Activated naive CD4-positive, alpha-beta T cell treated with anti-CD3 and anti-CD28 coated beads for 36 hours (primary cell): ENCODE measurements around the gene UBE2L3. TPM values are rescaled to one million over a fixed set of nuclear protein-coding genes. Genes with fewer than 3 reads are reported as not detected.

Experiments
- microRNA-seq: library from miRNA; unstranded; fragments of <30 nt; microRNA quantifications from one replicate; pipeline ENCODE4 v1.2.0, GENCODE V29; 2022; ENCODE audit warnings: borderline microRNAs expressed, borderline replicate concordance
- total RNA-seq, 2 experiments: library from RNA; stranded (reverse); gene quantifications; one replicate each; pipeline ENCODE4 v1.2.3, GENCODE V29; 2021

Gene UBE2L3
- total RNA-seq, 2 experiments from 2014 or later = 49.1 to 50.1 TPM

Small RNA genes lying within 50 kb of the gene (microRNA-seq; reads per million reads assigned to microRNA genes)
- 1,370 reads per million, percentile 86 among the genes with 10 or more reads in this experiment for gene MIR130B
- gene MIR301B = 31.8 reads per million, percentile 44 among the genes with 10 or more reads in this experiment

Other genes starting within 250 kb of the UBE2L3 start
- gene RIMBP3B, start 184.0 kb upstream of the UBE2L3 start, total RNA-seq = under 1 TPM in 1 of 2 experiments, not detected in 1; 0.24 TPM
- 1 to 10 TPM; 3.1 to 3.3 TPM for gene HIC2, start 150.3 kb upstream of the UBE2L3 start, total RNA-seq
- under 1 TPM in 1 of 2 experiments, not detected in 1; 0.22 TPM for gene TMEM191C, start 100.3 kb upstream of the UBE2L3 start, total RNA-seq
- under 1 TPM in 1 of 2 experiments, not detected in 1; 0.44 TPM for gene RIMBP3C, start 16.3 kb upstream of the UBE2L3 start, total RNA-seq
- gene YDJC, start 62.3 kb downstream of the UBE2L3 start, total RNA-seq = 10 to 100 TPM; 50.3 to 53.2 TPM
- gene CCDC116, start 65.0 kb downstream of the UBE2L3 start, total RNA-seq = under 1 TPM; 0.19 to 0.30 TPM
- gene SDF2L1, start 74.6 kb downstream of the UBE2L3 start, total RNA-seq = 10 to 100 TPM; 21.7 to 22.3 TPM
- gene PPIL2, start 98.3 kb downstream of the UBE2L3 start, total RNA-seq = 10 to 100 TPM; 40.9 to 42.3 TPM
- gene YPEL1, start 168.1 kb downstream of the UBE2L3 start, total RNA-seq = 1 to 10 TPM in 1 of 2 experiments, under 1 TPM in 1; 0.88 to 1.6 TPM